Glomerular visceral epithelial cell (primary cell): ENCODE measurements around the gene AIFM3.

ENCODE experiments used
- DNase-seq: peaks from one replicate; pipeline ENCODE4 v3.0.0-alpha.2; 2016; ENCODE audit errors: extremely low spot score

Gene AIFM3

DNA sequence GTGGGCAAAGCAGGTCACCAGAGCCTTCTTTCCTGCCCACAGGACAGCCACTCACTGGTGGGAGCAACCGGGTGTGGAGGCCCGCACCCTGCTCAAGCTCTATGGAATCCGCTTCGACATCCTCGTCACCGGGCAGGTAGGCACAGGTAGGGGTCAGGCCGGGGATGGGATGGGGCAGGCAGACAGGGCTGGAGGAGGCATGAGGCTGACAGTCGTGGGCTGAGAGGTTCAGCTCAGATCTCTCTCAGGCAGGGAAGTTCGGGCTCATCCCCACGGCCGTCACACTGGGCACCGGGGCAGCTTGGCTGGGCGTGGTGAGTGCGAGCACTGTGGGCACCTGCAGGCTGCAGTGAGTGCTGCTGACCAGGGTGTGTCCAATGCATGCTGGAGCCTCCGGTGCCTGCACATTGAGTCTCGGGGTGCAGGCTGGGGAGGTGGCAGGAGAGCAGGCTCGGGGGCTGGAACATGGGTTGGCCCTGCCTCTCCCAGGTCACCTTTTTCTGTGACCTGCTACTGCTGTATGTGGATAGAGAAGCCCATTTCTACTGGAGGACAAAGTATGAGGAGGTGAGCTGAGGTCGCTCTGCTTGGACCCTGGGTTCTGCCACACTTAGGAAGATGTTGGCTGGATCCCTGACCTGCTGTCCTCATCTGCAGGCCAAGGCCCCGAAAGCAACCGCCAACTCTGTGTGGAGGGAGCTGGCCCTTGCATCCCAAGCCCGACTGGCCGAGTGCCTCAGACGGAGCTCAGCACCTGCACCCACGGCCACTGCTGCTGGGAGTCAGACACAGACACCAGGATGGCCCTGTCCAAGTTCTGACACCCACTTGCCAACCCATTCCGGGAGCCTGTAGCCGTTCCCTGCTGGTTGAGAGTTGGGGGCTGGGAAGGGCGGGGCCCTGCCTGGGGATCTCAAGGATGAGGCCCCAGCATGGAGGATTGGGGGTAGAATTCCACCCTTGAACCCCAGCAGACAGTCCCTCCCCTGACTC is 59.0 kb downstream of the AIFM3 start:
- DNase-seq: no peak

DNA sequence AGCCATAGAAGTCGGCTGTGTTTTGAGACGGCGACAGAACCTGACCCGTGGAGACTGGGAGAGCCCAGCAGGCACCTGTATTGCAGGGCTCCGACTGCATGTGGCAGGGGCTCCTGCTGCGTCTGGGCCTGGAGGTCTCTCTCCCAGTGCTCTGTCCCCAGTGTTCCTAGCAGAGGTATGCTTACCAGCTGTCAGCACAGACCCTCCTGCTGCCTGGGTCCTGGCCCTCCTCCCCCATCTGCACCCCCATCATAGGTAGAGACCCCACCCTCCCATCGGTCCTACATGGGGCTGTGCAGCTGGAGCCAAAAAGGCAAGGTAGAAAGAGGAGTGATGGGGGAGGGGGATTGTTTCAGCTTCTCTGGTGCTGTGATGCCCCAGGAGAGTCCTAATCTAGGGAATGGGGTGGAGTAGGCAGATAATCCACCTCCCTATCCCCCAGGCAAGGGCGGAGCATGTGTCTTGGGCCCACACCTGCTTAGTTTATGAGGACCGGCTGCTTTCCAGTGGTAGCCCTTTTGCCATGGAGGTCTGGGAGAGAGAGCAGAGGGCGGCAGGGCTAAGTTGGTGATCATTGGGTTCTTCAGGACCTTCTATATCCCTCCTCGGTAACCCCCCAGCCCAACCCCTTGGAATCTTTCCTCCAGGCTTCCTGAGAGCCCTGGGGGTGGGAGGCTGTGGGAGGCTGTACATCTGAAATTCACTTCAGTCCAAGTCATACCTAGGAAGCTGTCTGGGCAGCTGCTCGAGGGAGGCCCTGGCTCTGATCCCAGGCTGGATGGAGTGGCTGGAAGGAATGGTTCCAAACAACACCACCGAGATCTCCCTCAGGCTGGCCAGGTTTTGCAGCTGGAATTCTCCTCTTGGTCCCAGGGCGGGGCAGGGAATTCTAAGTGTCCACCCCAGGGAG is 60.0 kb downstream of the AIFM3 start:
- DNase-seq: no peak

DNA sequence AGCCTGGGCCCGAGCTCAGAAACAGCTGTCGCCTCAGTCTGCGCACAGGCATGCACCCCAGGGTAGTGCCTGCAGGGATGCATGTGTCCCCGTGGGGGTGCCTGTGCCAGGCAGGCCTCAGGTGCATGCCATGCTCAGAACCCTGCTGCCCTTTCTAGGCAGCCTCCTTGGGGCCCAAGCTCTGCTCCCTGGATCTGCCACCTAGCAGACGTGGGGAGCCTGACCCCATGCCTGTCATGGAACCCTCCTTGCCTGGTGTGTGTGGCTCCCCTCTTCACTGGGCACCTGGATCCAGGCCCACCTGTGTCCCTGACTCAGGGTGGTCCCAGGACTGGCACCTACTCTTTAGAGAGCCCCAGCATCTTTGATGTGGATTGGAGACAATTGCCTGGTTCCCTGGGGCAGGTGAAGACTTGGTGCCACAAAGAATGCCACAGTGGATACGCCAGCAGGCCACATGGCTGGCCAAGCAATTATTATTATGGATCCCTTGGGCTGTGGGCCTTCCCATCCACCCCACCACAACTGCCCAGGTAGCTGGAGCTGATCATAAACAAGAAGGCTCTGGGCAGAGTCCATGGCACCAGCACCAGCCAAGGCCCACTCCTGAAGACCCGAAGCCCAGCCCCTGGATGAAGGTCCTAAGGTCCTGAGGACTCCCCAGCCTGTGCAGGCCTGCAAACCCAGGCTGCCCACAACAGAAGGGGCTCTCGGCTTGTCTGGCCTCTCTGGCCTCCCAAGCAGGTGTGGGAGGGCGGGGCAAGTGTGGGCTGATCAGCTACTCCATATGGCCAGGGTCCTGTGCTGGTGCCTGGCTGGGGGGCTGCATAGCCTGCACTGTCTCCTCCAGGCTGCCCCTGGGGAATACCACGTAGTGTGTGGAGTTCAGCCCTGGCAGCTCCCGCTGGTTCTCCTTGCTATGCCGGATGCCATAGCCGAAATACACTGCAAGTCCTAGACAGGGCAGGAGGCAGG is 61.5 kb downstream of the AIFM3 start:
- DNase-seq: no peak

DNA sequence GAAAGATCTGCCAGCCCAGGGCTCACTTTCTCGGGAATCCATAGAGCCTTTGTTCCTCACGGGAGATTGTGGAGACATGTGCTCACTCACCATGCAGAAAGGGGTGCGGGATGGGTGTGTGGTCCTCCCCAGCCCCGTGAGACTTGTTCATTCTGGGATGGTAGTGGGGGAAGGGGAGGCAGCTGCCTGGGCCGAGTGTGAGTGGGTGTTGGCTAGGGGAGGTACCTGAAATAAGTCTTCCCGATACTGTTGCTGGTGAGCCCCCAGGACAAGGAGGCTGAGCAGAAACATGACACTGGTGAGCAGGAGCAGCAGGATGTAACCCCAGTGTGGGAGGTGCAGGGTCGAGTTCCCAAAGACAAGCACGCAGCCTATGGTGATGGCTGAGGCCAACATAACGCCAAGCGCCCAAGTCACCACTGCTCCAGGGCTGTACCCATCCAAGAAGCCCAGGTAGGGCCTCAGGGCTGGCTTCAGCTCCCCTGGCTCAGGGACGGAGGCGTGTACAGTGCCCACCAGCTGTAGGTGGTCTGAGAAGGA is 62.5 kb downstream of the AIFM3 start:
- DNase-seq: no peak

DNA sequence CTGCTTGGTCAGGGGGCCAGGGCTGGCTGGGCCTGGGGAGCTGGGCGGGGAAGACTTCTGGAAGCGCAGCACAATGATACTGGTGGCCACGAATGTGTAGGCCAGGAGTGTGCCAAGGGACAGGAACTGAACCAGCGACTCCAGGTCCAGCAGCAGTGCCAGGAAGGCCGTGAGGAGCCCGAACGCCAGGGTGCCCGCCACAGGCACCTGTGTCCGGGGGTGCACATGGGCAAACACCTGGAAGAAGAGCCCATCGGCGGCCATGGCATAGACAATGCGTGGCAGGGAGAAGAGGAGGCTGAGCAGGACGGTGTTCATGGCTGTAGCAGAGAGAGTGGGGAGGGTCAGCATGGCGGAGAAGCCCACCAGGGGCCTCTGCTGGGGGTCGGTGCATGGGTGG is 63.0 kb downstream of the AIFM3 start:
- no peak for DNase-seq
